NCI-H146 (cell line): ENCODE results near the gene PEAR1.
A peak's percentile ranks its signal among the peaks of the same experiment; 100 is the strongest.

Experiments used
- DNase-seq: peaks from one replicate; lab custom pipeline; 2025; lab: John Stamatoyannopoulos, UW

The PEAR1 gene

DNA sequence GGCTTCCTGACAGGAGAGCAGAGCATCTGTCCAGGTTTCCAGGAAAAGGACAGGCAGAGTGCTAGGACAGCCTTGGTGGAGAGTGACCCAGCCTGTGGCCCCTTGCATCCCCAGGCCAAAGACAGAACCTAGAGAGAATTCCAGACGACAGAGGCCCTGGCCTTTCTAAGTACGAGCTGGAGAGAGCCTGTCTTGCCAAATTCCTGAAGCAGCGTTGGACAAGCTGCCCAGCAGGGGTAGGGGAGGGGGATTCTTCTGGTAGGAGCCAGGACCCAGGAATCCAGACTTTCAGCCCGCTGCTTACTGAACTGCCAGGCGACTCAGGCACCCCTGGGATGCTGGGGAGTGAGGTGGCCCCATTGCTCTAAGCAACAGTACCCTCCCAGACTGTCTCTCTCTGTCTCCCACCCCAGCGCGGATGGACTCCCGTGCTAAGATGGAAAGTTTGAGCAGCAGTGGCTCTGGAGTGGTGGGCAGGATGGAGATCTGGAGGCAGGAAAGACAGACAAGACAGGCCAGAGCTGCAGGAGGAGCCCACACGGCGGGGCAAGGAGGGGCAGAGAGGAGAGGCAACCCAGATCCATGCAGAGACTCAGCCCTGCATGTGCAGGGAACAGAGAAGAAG lies 8.8 kb upstream of the PEAR1 start:
- DNase-seq, result no peak

GRCh38 chr1:156885314-156885713 lies 8.2 kb upstream of the PEAR1 start:
- no peak for DNase-seq

DNA sequence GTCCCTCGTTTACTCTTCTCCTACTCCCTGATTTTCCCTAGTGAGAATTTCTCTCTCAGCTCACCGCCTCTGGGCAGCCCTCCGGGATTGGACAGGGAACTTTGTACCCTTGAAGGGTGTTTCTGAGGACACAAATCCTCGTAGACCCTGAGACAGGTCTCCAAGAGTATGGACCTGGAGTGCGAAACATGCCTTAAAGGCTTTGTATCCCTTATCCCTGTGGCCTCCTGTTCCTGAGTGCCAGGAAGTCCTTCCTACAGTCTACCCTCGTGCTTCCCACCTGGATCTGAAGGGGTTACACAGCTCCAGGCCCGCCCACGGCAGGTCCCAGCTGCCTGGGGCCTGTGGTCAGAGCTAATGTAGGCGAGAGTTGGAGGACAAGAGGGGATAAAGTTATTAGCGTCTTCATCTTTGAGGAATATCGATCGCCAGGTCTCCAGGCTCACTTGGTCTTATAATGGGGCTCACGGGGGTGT lies 7.6 kb upstream of the PEAR1 start:
- DNase-seq, result no peak

GRCh38 chr1:156886583-156887281 lies 6.8 kb upstream of the PEAR1 start:
- DNase-seq, result no peak

- DNase-seq, result no peak
Observed at GRCh38 chr1:156887317-156887716, 6.2 kb upstream of the PEAR1 start.

- no peak for DNase-seq
Observed at GRCh38 chr1:156887734-156888133, 5.8 kb upstream of the PEAR1 start.

- peak; percentile 78 for DNase-seq
Observed at GRCh38 chr1:156889802-156890580, 3.5 kb upstream of the PEAR1 start.

DNA sequence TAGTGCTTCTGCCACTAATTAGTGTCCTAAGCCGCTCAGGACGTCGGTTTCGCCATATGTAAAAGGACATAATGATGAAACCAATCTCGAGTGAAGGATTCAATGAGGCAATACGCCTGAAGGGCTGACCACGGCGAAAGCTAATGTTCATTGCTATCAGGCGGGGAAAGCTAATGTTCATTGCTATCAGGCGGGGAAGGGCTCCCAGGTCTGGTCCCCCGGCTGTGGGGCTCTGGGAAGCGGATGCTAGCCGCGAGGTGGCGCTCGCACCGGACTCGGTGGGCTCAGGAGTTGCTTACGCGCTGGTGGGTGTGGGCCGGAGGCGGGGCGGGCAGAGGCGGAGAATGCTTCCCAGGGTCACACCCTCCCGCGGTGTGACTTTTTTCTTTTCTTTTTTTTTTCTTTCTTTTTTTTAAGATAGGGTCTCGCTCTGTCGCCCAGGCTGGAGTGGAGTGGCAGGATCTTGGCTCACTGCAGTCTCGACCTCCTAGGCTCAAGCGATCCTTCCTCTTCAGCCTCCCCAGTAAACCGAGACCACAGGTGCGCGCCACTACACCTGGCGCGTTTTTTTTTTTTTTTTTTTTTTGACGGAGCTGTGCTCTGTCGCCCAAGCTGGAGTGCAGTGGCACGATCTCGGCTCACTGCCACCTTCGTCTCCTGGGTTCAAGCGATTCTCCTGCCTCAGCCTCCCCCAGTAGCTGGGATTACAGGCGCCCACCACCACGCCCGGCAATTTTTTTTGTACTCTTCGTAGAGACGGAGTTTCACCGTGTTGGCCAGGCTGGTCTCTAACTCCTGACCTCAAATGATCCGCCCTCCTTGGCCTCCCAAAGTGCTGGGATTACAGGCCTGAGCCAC lies 1.1 kb upstream of the PEAR1 start:
- peak; percentile 83 for DNase-seq

DNA sequence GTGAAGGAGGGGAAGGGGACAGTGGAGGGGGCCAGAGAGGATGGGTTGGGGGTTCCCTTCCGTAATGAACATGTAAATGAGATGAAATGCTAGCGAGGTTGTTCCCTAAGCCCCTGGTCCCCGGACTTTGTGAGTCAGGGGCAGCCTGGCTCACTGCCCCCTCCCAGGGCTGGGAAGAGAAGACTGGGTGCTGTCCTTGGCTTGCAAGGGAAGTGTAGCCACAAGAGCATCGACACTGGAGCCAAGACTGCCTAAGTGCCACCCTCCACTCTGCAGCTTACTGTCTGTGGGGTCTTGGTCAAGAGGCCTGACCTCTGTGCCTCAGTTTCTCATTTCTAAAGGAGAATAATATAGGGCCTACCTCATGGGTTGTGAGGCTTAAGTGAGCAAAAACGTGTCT lies 483 bp downstream of the PEAR1 start:
- no peak for DNase-seq

- no peak for DNase-seq
Observed at GRCh38 chr1:156894711-156895454, 1.4 kb downstream of the PEAR1 start.

DNA sequence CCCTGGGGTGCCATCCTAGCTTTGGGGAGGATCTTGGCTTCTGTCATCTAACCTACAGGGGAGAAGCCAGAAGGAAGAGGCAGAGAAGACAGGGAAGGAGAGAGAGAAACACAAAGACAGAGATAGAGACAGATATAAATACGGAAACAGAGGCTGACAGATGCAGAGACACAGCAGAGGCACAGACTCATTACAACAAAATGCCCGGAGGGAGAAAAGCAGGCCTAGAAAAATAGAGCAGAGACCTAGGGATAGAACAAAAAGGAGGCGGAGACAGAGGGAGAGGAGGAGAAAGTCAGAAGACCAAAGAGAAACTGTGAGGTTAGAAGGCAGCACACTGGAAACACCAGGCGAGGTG lies 1.9 kb downstream of the PEAR1 start:
- DNase-seq, result no peak

DNA sequence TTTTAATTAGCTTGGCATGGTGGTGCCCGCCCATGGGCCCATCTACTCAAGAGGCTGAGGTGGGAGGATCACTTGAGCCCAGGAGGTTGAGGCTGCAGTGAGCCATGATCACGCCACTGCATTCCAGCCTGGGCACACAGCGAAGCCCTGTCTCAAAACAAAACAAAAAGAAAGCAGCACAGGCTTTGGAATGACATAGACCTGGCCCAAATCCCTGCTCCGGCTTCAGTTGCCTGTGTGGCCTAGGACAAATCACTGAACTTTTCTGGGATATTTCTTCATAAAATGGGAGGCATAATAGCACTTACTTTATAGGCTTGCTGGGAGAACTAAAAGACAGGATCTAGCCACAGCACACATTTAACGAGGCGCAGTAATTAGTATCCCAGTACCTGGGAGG lies 2.4 kb downstream of the PEAR1 start:
- DNase-seq, result no peak

DNA sequence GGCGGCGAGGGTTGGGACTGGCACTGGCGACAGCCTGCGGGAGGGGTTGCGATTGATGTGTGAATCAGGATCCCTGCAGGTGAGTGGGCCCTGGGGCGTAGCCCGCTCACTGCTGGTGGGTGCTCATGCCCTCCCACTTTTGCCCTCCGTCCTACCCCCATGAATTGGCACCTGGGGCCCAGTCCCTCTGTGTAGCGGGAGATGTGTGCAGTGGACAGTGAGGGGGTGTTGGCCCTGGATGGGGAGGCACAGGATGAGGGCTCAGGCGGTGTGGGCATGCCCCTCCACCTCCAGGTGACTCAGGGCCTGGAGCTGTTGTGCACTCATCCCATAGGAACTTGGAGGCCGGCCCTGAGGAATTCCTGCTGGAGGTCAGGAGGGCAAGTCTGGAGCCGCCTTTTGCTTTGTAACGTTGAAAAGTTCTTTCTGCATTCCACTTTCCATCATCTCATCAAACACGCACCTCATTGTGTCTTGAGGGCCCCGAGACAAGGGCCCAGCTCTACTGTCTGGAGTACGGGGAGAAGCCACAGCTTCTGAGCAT lies 3.0 kb downstream of the PEAR1 start:
- DNase-seq, result no peak

DNA sequence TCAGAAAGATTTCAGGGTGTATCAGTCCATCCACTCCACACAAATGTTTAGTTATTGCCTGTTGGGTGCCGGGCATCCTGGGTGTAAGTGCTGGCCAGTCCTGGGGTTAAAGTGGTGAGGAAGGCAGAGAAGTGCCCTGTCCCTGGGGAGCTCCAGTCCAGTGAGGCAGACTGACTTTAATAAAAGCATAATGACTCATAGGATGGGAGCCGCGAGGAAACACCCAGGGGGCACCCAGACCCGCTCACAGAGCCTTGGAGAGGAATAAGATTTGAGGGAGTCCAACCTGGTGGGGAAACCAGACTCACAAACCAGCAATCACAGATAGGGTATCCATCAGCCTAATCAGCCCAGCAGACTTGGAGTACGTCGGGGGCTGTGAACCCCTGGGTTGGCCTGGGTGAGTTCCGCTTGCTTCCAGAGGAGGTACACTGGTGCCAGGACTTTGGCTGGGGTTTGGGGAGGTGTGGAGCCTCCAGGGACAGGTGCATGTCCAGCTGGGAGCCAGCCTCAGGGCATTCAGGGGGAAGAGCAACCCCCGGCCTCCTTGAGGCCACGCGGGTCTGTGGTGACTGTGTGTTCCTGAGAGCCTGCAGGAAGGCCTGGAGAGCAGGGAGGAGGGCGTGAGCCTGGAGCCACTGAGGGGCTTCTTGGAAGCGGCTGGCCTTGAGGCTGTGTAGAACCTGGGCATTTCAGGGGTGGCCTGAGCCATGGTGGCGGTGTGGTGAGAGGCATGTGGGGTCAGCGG lies 3.7 kb downstream of the PEAR1 start:
- DNase-seq, result no peak

DNA sequence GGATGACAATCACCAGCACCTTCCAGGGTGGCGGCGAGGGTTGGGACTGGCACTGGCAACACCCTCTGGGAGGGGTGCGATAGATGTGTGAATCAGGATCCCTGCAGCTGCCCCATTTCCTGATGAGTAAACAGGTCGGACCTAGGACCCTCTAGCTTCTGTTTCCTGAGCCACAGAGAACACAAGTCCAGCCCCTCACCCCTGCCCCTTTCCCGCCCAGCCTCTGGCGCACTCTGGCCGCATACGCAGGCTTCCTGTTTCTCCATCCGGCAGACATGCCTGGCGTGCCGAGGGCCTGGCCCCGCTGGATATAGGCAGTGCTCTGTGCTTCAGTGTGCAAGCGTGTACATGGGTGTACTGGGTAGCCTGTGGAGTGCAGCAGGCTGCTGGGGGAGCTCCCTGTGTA lies 4.6 kb downstream of the PEAR1 start:
- DNase-seq, result no peak

DNA sequence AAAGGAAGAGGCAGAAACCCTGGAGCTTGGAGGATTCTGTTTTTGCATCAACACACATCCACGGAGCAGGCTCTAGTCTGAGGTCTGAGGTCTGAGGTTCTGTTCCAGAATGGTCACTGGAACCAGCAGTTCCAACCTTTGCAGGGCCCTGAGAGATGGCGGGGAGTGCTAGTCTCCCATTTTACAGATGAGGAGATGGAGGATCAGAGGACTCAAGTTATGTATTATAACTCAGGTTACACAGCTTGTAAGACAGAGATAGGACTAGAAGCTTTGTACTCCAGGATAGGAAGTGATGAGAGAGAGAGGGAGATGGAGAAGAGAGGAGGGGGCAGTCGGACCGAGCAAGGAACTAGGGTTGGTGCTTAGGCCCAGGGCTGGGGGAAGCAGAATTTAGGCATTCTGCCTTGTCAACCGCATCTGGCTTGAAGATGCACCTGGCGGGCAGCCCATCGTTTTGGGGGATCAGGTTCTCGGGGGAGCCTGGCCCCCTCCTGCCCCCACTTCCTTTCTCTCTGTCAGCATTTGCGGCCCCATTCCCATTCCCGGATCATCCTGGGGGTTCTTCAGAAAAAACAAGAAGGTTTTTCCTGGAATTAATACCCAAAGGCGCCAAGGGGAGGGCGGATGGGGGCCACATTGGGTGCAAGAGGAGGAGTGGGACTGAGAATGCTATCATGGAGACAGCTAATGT lies 5.6 kb downstream of the PEAR1 start:
- DNase-seq, result no peak

DNA sequence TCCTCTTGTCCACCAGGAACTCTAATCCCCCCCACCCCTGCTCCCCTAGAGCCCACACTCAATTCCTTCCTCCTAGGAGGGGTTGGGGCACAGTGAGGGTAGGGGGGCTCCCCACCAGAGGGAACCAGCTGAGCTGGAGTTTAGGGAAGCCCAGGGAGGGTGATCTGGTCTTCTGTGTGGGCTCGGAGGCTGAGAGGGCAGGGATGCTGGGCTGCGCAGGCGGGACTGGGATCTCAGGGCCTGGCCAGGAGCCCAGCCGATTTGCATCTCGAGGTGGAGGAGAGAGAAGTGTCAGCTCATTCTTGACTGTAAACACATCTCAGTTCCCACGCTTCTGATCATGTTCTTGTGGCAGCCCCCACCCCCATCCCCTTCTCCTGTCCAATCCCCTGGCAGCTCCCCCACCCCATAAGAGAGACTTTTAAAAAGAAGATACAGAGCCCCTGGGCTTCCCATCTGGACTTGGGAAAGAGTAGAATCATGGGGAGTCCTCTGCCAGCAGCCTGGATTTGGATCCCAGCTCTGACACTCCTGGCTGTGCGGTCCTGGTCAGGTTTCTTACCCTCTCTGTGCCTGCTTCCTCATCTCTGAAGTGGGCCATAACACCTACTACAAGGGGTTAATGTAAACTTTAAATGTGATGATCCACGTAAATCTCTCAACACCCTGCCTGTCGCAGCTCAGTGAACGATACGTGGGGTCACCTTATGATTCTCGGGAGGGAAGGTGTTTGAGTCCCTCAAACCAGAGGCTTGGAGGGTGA lies 6.6 kb downstream of the PEAR1 start:
- no peak for DNase-seq

GRCh38 chr1:156900896-156901589 lies 7.5 kb downstream of the PEAR1 start:
- no peak for DNase-seq

GRCh38 chr1:156901590-156901900 lies 8.0 kb downstream of the PEAR1 start:
- DNase-seq, result no peak
